Neural crest cell (in vitro differentiated cells): ENCODE measurements around the gene THOC1. TPM values are rescaled to one million over a fixed set of nuclear protein-coding genes. Genes with fewer than 3 reads are reported as not detected.

Experiments used
- DNase-seq: peaks from one replicate; pipeline ENCODE4 v3.0.0; 2021; ENCODE audit warnings: low read depth, mixed read lengths, low spot score
- H3K27ac Mint-ChIP-seq: one replicate; pipeline ENCODE4 v1.8.0; 2021; ENCODE audit warnings: mild to moderate bottlenecking, mixed read lengths; ENCODE audit not compliant: unreplicated experiment
- H3K27me3 Mint-ChIP-seq: 2 replicates; pipeline ENCODE4 v1.8.0; 2021; ENCODE audit warnings: low read depth, mild to moderate bottlenecking, mixed read lengths
- H3K36me3 Mint-ChIP-seq: 2 replicates; pipeline ENCODE4 v1.8.0; 2021; ENCODE audit warnings: low read depth, mild to moderate bottlenecking, mixed read lengths
- H3K4me1 Mint-ChIP-seq: 2 replicates; pipeline ENCODE4 v1.8.0; 2021; ENCODE audit warnings: mixed read lengths
- H3K4me3 Mint-ChIP-seq: one replicate; pipeline ENCODE4 v1.8.0; 2021; ENCODE audit warnings: mild to moderate bottlenecking, mixed read lengths
- H3K9me3 Mint-ChIP-seq: 2 replicates; pipeline ENCODE4 v1.8.0; 2021; ENCODE audit warnings: mixed read lengths
- CTCF ChIP-seq: fragments of 200-600 bp; sonication (generic); conservative IDR thresholded peaks from 2 replicates; pipeline ENCODE4 v1.5.0; 2021; ENCODE audit warnings: antibody characterized with exemption, mild to moderate bottlenecking
- total RNA-seq: library from RNA; stranded (reverse); gene quantifications from 2 replicates; pipeline ENCODE4 v1.2.1, GENCODE V29; 2021

Gene THOC1
- total RNA-seq, 1 donor from 2014 or later: 77.5 TPM

DNA sequence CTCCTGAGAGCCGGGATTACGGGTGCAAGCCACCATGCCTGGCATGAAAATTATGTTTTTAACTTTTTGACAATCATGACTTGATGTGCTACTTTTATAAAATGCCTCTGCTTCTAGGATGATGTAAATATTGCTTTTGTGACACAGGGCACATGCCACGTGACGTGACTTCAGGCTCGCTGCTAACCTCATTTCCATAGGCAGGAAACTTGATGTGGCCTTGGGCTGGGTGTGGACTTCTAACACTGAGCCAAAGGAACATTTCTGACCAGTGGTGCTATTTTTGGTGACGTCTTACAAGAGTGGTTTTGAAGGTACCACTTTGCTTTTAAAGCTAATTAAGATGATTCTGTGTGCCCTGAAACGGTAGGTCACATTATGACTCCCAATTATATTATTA is 34.2 kb upstream of the THOC1 start:
- TF ChIP-seq CTCF: no peak
- Mint-ChIP-seq H3K36me3 (no peaks in the 10 kb centered on the region), H3K4me3 (no peak overlapping the region), H3K9me3 (no peaks in the 10 kb centered on the region), H3K27ac (no peak overlapping the region), H3K4me1 (peaks cover 13% of the 10 kb centered on the region), H3K27me3 (no peaks in the 10 kb centered on the region)
- no peak for DNase-seq

DNA sequence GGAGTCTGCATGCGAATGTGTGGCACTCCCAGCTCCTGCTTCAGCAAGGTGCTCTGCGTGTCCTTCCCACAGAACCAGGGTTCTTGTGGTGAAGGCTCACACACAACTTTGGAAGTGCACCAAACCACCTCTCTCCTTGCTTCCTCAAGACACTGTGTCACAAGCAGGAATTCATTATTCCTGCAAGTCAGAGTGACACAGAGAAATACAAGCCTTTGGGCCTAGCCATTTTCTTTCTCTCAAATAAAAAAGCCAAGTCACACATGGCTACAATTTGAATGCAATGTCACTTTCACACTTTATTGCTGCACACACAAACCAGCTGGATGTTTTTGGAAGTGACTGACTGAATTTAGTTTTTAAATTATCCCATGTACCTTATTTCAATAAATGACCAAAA is 30.1 kb upstream of the THOC1 start:
- Mint-ChIP-seq H3K4me1 (peaks cover 5% of the 10 kb centered on the region), H3K9me3 (peaks cover 3% of the 10 kb centered on the region), H3K27me3 (no peaks in the 10 kb centered on the region), H3K4me3 (no peak overlapping the region), H3K27ac (no peak overlapping the region), H3K36me3 (no peaks in the 10 kb centered on the region)
- DNase-seq: no peak
- no peak for TF ChIP-seq CTCF

GRCh38 chr18:295756-296490 is 28.1 kb upstream of the THOC1 start:
- Mint-ChIP-seq H3K9me3 (peaks cover 3% of the 10 kb centered on the region), H3K27me3 (no peaks in the 10 kb centered on the region)
- TF ChIP-seq CTCF: no peak

DNA sequence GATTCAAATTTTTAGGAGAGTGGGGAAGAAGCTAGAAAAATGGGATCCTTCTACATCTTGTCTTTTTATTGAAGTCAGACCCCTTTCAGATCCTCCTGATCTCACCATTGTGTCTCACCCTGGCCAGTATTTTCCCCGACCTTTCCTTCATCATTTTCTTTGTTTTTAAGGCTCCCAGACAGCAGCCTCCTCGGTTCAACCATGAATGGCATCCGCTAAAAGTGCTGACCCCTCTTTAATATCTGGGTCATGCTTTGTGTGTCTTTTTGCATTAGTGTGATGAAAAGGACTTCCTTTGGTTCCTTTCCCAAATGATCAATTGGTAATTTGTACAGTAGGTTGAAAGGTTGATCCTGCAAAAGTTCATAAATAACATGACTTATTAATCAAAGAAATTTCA is 26.7 kb upstream of the THOC1 start:
- TF ChIP-seq CTCF: no peak
- DNase-seq: no peak
- no peaks in the 10 kb centered on the region for H3K27me3 Mint-ChIP-seq
- H3K4me1 Mint-ChIP-seq: peaks cover 5% of the 10 kb centered on the region
- H3K4me3 Mint-ChIP-seq: no peak overlapping the region
- no peaks in the 10 kb centered on the region for H3K36me3 Mint-ChIP-seq
- peaks cover 3% of the 10 kb centered on the region for H3K9me3 Mint-ChIP-seq
- no peak overlapping the region for H3K27ac Mint-ChIP-seq

More at GRCh38 chr18:295756-296490, 28.1 kb upstream of the THOC1 start:
- H3K27ac Mint-ChIP-seq: no peak overlapping the region
- no peak for DNase-seq
- peaks cover 5% of the 10 kb centered on the region for H3K4me1 Mint-ChIP-seq
- H3K36me3 Mint-ChIP-seq: no peaks in the 10 kb centered on the region
- H3K4me3 Mint-ChIP-seq: no peak overlapping the region

DNA sequence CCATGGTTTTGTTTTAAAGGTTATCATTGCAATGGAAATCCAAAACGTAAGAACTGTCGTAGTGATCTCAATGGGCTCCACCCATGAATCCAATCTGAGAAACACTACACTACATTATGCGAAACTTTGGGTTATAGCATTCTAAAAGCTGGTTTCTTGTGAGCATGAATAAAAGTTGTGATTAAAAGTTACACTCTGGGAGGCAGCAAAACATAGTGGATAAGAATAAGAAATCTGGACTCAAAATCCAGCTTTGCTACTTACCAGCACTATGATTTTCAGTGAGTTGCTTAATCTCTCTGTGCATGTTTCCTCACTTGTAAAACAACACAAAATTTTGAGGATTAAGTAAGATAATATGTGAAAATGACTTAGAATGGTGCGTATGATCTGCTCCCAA is 25.7 kb upstream of the THOC1 start:
- H3K9me3 Mint-ChIP-seq: peaks cover 3% of the 10 kb centered on the region
- H3K36me3 Mint-ChIP-seq: no peaks in the 10 kb centered on the region
- H3K4me1 Mint-ChIP-seq: peaks cover 5% of the 10 kb centered on the region
- no peak for DNase-seq
- H3K27ac Mint-ChIP-seq: no peak overlapping the region
- no peaks in the 10 kb centered on the region for H3K27me3 Mint-ChIP-seq
- no peak overlapping the region for H3K4me3 Mint-ChIP-seq
- no peak for TF ChIP-seq CTCF
